ENCODE data around the gene MEIS2.

The MEIS2 gene

DNA sequence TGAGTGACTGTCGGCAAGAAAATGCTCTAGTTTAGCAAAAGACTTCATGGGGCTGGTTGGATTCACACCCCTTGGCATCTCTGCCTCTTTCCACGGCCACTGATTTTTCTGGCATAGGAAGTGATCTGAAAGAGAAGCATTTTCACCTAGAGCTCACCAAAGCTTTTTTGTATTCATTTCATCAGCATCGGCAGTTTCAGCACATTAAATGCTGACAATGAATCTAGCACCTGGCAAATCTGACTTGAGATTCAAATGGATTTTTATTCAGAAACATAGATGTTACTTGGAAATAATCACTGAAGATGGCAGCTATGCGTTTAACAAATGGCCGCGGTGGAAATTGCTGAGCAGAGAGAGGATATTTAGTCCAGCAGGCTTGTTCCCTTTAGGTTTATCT is 155.9 kb downstream of the MEIS2 start:
- Histone ChIP-seq H3K36me3 (ENCODE audit: insufficient read depth, low read length) (peaks cover 12% of the 10 kb centered on the region; the same call in 1 of the 2 replicates), H3K4me1 (ENCODE audit: control insufficient read depth, insufficient read depth, low read length, unreplicated experiment) (no peaks in the 10 kb centered on the region), H3K27ac (ENCODE audit: low read depth, low read length) (no peak overlapping the region), H3K27me3 (ENCODE audit: insufficient read depth, low read length) (no peaks in the 10 kb centered on the region), H2AFZ (ENCODE audit: low read length, unreplicated experiment) (no peak overlapping the region), H3K4me3 (ENCODE audit: low read depth, low read length) (no peak overlapping the region), H3K79me2 (ENCODE audit: control insufficient read depth, insufficient read depth, low read length, unreplicated experiment) (no peaks in the 10 kb centered on the region)

GRCh38 chr15:36943508-36944361 is 156.6 kb downstream of the MEIS2 start:
- H3K27ac ChIP-seq (ENCODE audit: low read depth, low read length), result no peak overlapping the region
- H3K4me3 ChIP-seq (ENCODE audit: low read depth, low read length), result no peak overlapping the region
- peaks cover 12% of the 10 kb centered on the region; the same call in 1 of the 2 replicates for H3K36me3 ChIP-seq (ENCODE audit: insufficient read depth, low read length)
- no peak overlapping the region for H2AFZ ChIP-seq (ENCODE audit: low read length, unreplicated experiment)
- no peaks in the 10 kb centered on the region for H3K79me2 ChIP-seq (ENCODE audit: control insufficient read depth, insufficient read depth, low read length, unreplicated experiment)
- H3K4me1 ChIP-seq (ENCODE audit: control insufficient read depth, insufficient read depth, low read length, unreplicated experiment), result no peaks in the 10 kb centered on the region
- H3K27me3 ChIP-seq (ENCODE audit: insufficient read depth, low read length), result no peaks in the 10 kb centered on the region

DNA sequence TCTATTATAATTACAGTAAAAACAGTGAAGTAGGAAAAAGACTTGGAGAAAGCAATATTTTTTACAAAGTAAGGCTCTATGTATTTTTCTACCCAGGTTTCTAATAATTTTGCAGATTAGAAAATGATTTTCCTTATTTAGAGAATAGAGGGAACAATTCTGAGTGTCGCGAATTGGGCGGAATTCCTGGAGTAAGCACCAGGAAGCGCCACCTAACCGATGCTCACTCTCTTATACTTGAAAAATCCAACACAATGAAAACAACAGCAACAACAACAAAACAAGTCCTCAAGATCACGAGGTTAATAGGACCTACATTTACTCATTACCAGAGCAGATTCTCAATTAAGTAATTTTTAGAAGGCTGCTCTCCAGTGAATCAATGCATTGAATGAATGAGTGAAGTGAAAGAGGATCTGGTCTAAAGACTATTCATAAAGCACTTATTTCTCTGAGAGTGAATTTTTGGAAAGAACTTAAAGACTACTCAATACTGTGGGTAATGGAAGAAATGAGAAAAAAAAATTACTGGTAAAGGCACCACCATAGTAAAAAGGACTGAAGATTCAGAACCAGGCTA is 158.0 kb downstream of the MEIS2 start:
- peaks cover 12% of the 10 kb centered on the region; the same call in 1 of the 2 replicates for H3K36me3 ChIP-seq (ENCODE audit: insufficient read depth, low read length)
- no peak overlapping the region for H2AFZ ChIP-seq (ENCODE audit: low read length, unreplicated experiment)
- no peaks in the 10 kb centered on the region for H3K27me3 ChIP-seq (ENCODE audit: insufficient read depth, low read length)
- no peak overlapping the region for H3K27ac ChIP-seq (ENCODE audit: low read depth, low read length)
- no peak overlapping the region for H3K4me3 ChIP-seq (ENCODE audit: low read depth, low read length)
- H3K4me1 ChIP-seq (ENCODE audit: control insufficient read depth, insufficient read depth, low read length, unreplicated experiment), result no peaks in the 10 kb centered on the region
- H3K79me2 ChIP-seq (ENCODE audit: control insufficient read depth, insufficient read depth, low read length, unreplicated experiment), result no peaks in the 10 kb centered on the region

DNA sequence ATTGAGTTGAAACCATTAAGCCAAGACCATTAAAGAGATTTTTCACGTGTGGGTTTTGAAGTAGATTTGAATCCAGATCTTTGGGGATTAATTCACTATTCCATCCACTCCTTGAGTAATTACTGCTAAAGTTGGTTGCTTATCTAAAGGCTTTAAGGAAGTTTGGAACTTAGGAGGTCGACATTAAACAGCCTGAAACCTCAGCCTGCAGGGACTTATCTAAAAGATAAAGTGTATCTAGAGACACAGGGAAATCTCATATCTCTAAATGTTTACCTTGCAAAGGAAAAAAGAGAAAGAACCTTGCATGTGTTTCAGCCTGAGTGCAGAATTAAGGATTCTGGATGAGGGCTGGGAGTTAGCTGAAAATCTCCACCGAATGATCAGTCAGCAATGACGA is 158.6 kb downstream of the MEIS2 start:
- no peak overlapping the region for H2AFZ ChIP-seq (ENCODE audit: low read length, unreplicated experiment)
- no peak overlapping the region for H3K27ac ChIP-seq (ENCODE audit: low read depth, low read length)
- no peaks in the 10 kb centered on the region for H3K79me2 ChIP-seq (ENCODE audit: control insufficient read depth, insufficient read depth, low read length, unreplicated experiment)
- H3K4me3 ChIP-seq (ENCODE audit: low read depth, low read length), result no peak overlapping the region
- H3K27me3 ChIP-seq (ENCODE audit: insufficient read depth, low read length), result no peaks in the 10 kb centered on the region
- peaks cover 12% of the 10 kb centered on the region; the same call in 1 of the 2 replicates for H3K36me3 ChIP-seq (ENCODE audit: insufficient read depth, low read length)
- no peaks in the 10 kb centered on the region for H3K4me1 ChIP-seq (ENCODE audit: control insufficient read depth, insufficient read depth, low read length, unreplicated experiment)

- H3K27me3 ChIP-seq (ENCODE audit: insufficient read depth, low read length), result no peaks in the 10 kb centered on the region
- no peak overlapping the region for H3K4me3 ChIP-seq (ENCODE audit: low read depth, low read length)
- H2AFZ ChIP-seq (ENCODE audit: low read length, unreplicated experiment), result no peak overlapping the region
- H3K4me1 ChIP-seq (ENCODE audit: control insufficient read depth, insufficient read depth, low read length, unreplicated experiment), result no peaks in the 10 kb centered on the region
- no peak overlapping the region for H3K27ac ChIP-seq (ENCODE audit: low read depth, low read length)
- no peaks in the 10 kb centered on the region for H3K79me2 ChIP-seq (ENCODE audit: control insufficient read depth, insufficient read depth, low read length, unreplicated experiment)
- peaks cover 12% of the 10 kb centered on the region; the same call in 1 of the 2 replicates for H3K36me3 ChIP-seq (ENCODE audit: insufficient read depth, low read length)
Measured at GRCh38 chr15:36940636-36941260, 159.6 kb downstream of the MEIS2 start.

- Histone ChIP-seq H2AFZ (ENCODE audit: low read length, unreplicated experiment) (no peak overlapping the region), H3K36me3 (ENCODE audit: insufficient read depth, low read length) (peaks cover 12% of the 10 kb centered on the region; the same call in 1 of the 2 replicates), H3K27ac (ENCODE audit: low read depth, low read length) (no peak overlapping the region), H3K27me3 (ENCODE audit: insufficient read depth, low read length) (no peaks in the 10 kb centered on the region), H3K4me1 (ENCODE audit: control insufficient read depth, insufficient read depth, low read length, unreplicated experiment) (no peaks in the 10 kb centered on the region), H3K4me3 (ENCODE audit: low read depth, low read length) (no peak overlapping the region), H3K79me2 (ENCODE audit: control insufficient read depth, insufficient read depth, low read length, unreplicated experiment) (no peaks in the 10 kb centered on the region)
Measured at GRCh38 chr15:36940219-36940618, 160.1 kb downstream of the MEIS2 start.

GRCh38 chr15:36938764-36939163 is 161.6 kb downstream of the MEIS2 start:
- H3K79me2 ChIP-seq (ENCODE audit: control insufficient read depth, insufficient read depth, low read length, unreplicated experiment), result no peaks in the 10 kb centered on the region
- peaks cover 12% of the 10 kb centered on the region; the same call in 1 of the 2 replicates for H3K36me3 ChIP-seq (ENCODE audit: insufficient read depth, low read length)
- no peaks in the 10 kb centered on the region for H3K4me1 ChIP-seq (ENCODE audit: control insufficient read depth, insufficient read depth, low read length, unreplicated experiment)
- H3K27ac ChIP-seq (ENCODE audit: low read depth, low read length), result no peak overlapping the region
- no peaks in the 10 kb centered on the region for H3K27me3 ChIP-seq (ENCODE audit: insufficient read depth, low read length)
- no peak overlapping the region for H3K4me3 ChIP-seq (ENCODE audit: low read depth, low read length)
- no peak overlapping the region for H2AFZ ChIP-seq (ENCODE audit: low read length, unreplicated experiment)

DNA sequence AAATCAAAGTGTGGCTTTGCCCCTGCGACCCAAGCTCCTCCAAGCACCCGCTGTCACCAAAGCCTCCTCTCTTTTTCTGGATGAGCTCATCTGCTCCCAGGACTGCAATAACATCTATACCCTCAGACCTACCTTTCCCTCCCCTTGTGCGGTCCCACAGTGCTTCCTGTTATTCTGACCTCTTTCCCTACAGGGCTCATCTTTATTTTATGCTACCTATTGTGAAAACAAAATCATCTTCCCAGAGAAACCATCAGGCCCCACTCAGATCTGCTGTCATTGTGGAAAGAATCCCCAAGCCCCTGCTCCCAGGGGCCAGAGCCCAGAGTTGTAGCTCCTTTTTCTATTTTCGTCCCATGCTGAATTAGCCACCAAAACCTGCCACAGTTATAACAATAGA is 162.2 kb downstream of the MEIS2 start:
- Histone ChIP-seq H3K4me3 (ENCODE audit: low read depth, low read length) (no peak overlapping the region), H3K27me3 (ENCODE audit: insufficient read depth, low read length) (no peaks in the 10 kb centered on the region), H3K27ac (ENCODE audit: low read depth, low read length) (no peak overlapping the region), H3K79me2 (ENCODE audit: control insufficient read depth, insufficient read depth, low read length, unreplicated experiment) (no peaks in the 10 kb centered on the region), H2AFZ (ENCODE audit: low read length, unreplicated experiment) (no peak overlapping the region), H3K4me1 (ENCODE audit: control insufficient read depth, insufficient read depth, low read length, unreplicated experiment) (no peaks in the 10 kb centered on the region), H3K36me3 (ENCODE audit: insufficient read depth, low read length) (peaks cover 12% of the 10 kb centered on the region; the same call in 1 of the 2 replicates)

DNA sequence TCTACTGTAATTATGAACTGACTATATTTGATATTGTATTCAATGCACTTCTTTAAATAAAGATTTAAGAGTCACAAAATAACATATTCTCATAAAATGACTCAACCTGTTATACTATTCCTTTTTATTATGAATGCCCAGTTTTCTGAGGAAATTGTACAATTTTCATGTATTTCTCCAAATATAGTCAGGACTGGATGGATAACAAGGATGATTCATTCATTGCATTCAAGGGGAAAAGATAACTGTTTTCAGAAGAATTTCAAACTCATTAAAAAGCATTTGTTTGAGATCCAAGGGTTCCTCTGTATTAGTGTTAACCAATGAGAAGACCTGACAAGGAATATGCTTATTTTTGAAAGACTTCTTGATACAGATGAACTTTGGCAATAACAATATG is 163.7 kb downstream of the MEIS2 start:
- H2AFZ ChIP-seq (ENCODE audit: low read length, unreplicated experiment), result no peak overlapping the region
- no peaks in the 10 kb centered on the region for H3K79me2 ChIP-seq (ENCODE audit: control insufficient read depth, insufficient read depth, low read length, unreplicated experiment)
- no peak overlapping the region for H3K4me3 ChIP-seq (ENCODE audit: low read depth, low read length)
- no peaks in the 10 kb centered on the region for H3K27me3 ChIP-seq (ENCODE audit: insufficient read depth, low read length)
- no peak overlapping the region for H3K27ac ChIP-seq (ENCODE audit: low read depth, low read length)
- H3K36me3 ChIP-seq (ENCODE audit: insufficient read depth, low read length), result 0 out of 2 replicates have a peak, but pooled peaks cover 4% of the 10 kb centered on the region
- H3K4me1 ChIP-seq (ENCODE audit: control insufficient read depth, insufficient read depth, low read length, unreplicated experiment), result no peaks in the 10 kb centered on the region

- H3K4me1 ChIP-seq (ENCODE audit: control insufficient read depth, insufficient read depth, low read length, unreplicated experiment), result no peaks in the 10 kb centered on the region
- no peak overlapping the region for H3K27ac ChIP-seq (ENCODE audit: low read depth, low read length)
- no peak overlapping the region for H2AFZ ChIP-seq (ENCODE audit: low read length, unreplicated experiment)
- no peak overlapping the region for H3K4me3 ChIP-seq (ENCODE audit: low read depth, low read length)
- peaks cover 5% of the 10 kb centered on the region; the same call in 1 of the 2 replicates for H3K36me3 ChIP-seq (ENCODE audit: insufficient read depth, low read length)
- H3K79me2 ChIP-seq (ENCODE audit: control insufficient read depth, insufficient read depth, low read length, unreplicated experiment), result no peaks in the 10 kb centered on the region
- no peaks in the 10 kb centered on the region for H3K27me3 ChIP-seq (ENCODE audit: insufficient read depth, low read length)
Measured at GRCh38 chr15:36933255-36933990, 166.9 kb downstream of the MEIS2 start.
